Progenitor cell of endocrine pancreas (in vitro differentiated cells): ENCODE measurements around the gene CEP89. TPM values are rescaled to one million over a fixed set of nuclear protein-coding genes. Genes with fewer than 3 reads are reported as not detected.
"Not testable (repeated sequence)": the region's sequence is repeated elsewhere in the genome, so short reads cannot be mapped to it uniquely, and the experiment has no call there.

ENCODE experiments used
- DNase-seq: peaks from one replicate; pipeline ENCODE4 v3.0.0; 2021; ENCODE audit warnings: low spot score; ENCODE audit not compliant: unreplicated experiment
- H3K27ac Mint-ChIP-seq: 2 replicates; pipeline ENCODE4 v1.8.0; 2021; ENCODE audit warnings: mild to moderate bottlenecking, moderate library complexity, mixed read lengths
- H3K27me3 Mint-ChIP-seq: 2 replicates; pipeline ENCODE4 v1.8.0; 2021; ENCODE audit warnings: mixed read lengths
- H3K36me3 Mint-ChIP-seq: 2 replicates; pipeline ENCODE4 v1.8.0; 2022; ENCODE audit warnings: mixed read lengths; ENCODE audit not compliant: insufficient read depth
- H3K4me1 Mint-ChIP-seq: 2 replicates; pipeline ENCODE4 v1.8.0; 2021; ENCODE audit warnings: low read depth, mixed read lengths
- H3K4me3 Mint-ChIP-seq: 2 replicates; pipeline ENCODE4 v1.8.0; 2021; ENCODE audit warnings: low read depth, mild to moderate bottlenecking, moderate library complexity, mixed read lengths
- H3K9me3 Mint-ChIP-seq: 2 replicates; pipeline ENCODE4 v1.8.0; 2021; ENCODE audit warnings: low read depth, mixed read lengths
- CTCF ChIP-seq: fragments of 200-600 bp; sonication (generic); IDR thresholded peaks from one replicate; pipeline ENCODE4 v1.5.0; 2021; ENCODE audit warnings: antibody characterized with exemption, mild to moderate bottlenecking; ENCODE audit not compliant: unreplicated experiment
- total RNA-seq: library from RNA; stranded (reverse); gene quantifications from 2 replicates; pipeline ENCODE4 v1.2.1, GENCODE V29; 2021

The CEP89 gene
- total RNA-seq, 1 donor from 2014 or later, result 47.3 TPM

DNA sequence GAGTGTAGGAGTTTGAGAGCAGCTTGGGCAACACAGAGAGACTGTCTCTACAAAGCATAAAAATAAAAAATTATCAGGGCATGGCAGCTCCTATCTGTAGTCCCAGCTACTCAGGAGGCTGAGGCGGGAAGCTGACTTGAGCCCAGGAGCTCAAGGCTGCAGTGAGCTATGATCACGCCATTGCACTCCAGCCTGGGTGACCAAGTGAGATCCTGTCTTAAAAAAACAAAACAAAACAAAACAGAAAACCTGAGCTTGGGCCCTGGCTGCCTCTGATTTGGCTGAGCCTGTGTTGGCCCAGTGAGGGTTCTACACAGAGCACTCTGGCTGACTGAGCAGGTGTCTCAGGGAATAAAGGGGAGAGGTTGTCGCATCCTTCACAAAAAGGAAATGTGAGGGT is 110.2 kb downstream of the CEP89 start:
- H3K9me3 Mint-ChIP-seq, result no peaks in the 10 kb centered on the region
- no peaks in the 10 kb centered on the region for H3K4me1 Mint-ChIP-seq
- H3K27ac Mint-ChIP-seq, result no peak overlapping the region
- no peaks in the 10 kb centered on the region for H3K27me3 Mint-ChIP-seq
- peaks cover 5% of the 10 kb centered on the region for H3K36me3 Mint-ChIP-seq
- DNase-seq, result no peak
- no peak overlapping the region for H3K4me3 Mint-ChIP-seq
- no peak for TF ChIP-seq CTCF

- no peaks in the 10 kb centered on the region for H3K9me3 Mint-ChIP-seq
These were observed 112.2 kb downstream of the CEP89 start for GRCh38 chr19:32859591-32859990.

GRCh38 chr19:32858559-32858958 is 113.2 kb downstream of the CEP89 start:
- Mint-ChIP-seq H3K36me3 (peaks cover 8% of the 10 kb centered on the region), H3K4me1 (no peaks in the 10 kb centered on the region), H3K4me3 (no peak overlapping the region), H3K27me3 (no peaks in the 10 kb centered on the region), H3K9me3 (no peaks in the 10 kb centered on the region), H3K27ac (no peak overlapping the region)
- DNase-seq, result no peak
- TF ChIP-seq CTCF, result no peak

More at GRCh38 chr19:32859591-32859990, 112.2 kb downstream of the CEP89 start:
- Mint-ChIP-seq H3K27ac (no peak overlapping the region), H3K4me3 (no peak overlapping the region), H3K36me3 (peaks cover 8% of the 10 kb centered on the region), H3K4me1 (no peaks in the 10 kb centered on the region), H3K27me3 (no peaks in the 10 kb centered on the region)
- TF ChIP-seq CTCF, result no peak
- DNase-seq, result no peak

DNA sequence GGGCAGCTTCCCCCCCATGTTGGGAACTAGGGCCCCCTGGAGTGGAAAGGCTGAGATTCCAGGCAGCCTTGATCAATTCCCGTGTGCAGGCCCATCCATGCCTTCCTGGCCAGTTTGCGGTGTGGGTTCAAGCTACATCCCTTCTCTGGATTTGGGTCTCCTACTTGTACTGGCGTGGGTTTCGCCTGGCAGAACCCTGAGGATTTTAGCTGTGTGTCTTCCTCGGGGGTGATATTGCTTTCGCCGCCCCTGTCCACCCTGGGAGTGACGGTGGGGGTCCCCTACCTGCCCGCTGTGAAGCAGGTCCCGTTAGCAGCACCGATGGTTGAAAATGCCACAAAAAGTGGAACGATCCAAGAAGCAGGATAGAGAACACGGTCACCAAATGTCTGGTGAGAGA is 113.6 kb downstream of the CEP89 start:
- H3K27ac Mint-ChIP-seq, result no peak overlapping the region
- H3K27me3 Mint-ChIP-seq, result no peaks in the 10 kb centered on the region
- no peaks in the 10 kb centered on the region for H3K4me1 Mint-ChIP-seq
- H3K36me3 Mint-ChIP-seq, result peaks cover 6% of the 10 kb centered on the region
- no peak for DNase-seq
- no peak for TF ChIP-seq CTCF
- H3K4me3 Mint-ChIP-seq, result no peak overlapping the region
- no peaks in the 10 kb centered on the region for H3K9me3 Mint-ChIP-seq

DNA sequence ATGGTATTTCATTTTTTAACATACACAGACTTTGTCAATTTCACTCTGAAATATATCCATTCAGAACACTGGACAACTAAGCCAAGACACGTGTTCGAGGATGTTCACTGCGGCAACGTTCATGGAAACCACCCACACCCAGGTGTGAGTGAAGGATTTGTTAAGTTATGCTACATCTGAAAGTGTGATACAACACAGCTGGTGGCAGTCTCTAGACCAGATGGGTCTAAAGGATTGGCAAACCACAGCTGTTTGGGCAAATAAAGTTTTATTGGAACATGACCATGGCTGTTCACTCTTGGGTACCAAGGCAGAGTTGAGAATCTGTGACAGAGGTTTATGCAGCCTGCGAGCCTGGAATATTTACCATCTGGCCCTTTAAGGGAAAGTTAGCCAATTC is 114.2 kb downstream of the CEP89 start:
- no peaks in the 10 kb centered on the region for H3K4me1 Mint-ChIP-seq
- no peak overlapping the region for H3K4me3 Mint-ChIP-seq
- H3K27ac Mint-ChIP-seq, result no peak overlapping the region
- no peaks in the 10 kb centered on the region for H3K27me3 Mint-ChIP-seq
- TF ChIP-seq CTCF, result no peak
- H3K9me3 Mint-ChIP-seq, result no peaks in the 10 kb centered on the region
- DNase-seq, result no peak
- peaks cover 4% of the 10 kb centered on the region for H3K36me3 Mint-ChIP-seq

GRCh38 chr19:32856818-32857217 is 114.9 kb downstream of the CEP89 start:
- not testable (repeated sequence) for H3K36me3 Mint-ChIP-seq, H3K27ac Mint-ChIP-seq, DNase-seq, H3K4me1 Mint-ChIP-seq, H3K9me3 Mint-ChIP-seq, H3K27me3 Mint-ChIP-seq, H3K4me3 Mint-ChIP-seq
